Mesenchymal stem cell (in vitro differentiated cells and primary cell): Measurements from ENCODE around the gene HIVEP3.

Experiments used
- DNase-seq: peaks from one replicate; pipeline ENCODE4 v3.0.0-alpha.2; 2013
- H2AFZ ChIP-seq: one replicate; pipeline ENCODE4 v1.6.1; 2013; ENCODE audit warnings: low read depth, mild to moderate bottlenecking, control low read depth, inconsistent platforms, low read length, moderate library complexity
- H2AK5ac ChIP-seq: 2 replicates; pipeline ENCODE4 v1.6.1; 2013; ENCODE audit warnings: low read length, moderate library complexity, mild to moderate bottlenecking, inconsistent platforms; ENCODE audit not compliant: severe bottlenecking
- H2BK120ac ChIP-seq: one replicate; pipeline ENCODE4 v1.6.1; 2013; ENCODE audit warnings: low read depth, mild to moderate bottlenecking, inconsistent platforms, low read length, moderate library complexity
- H2BK12ac ChIP-seq, 2 experiments: one replicate each; pipeline ENCODE4 v1.6.1; 2013; ENCODE audit warnings: inconsistent platforms in 2 of 2, low read length in 2 of 2, mild to moderate bottlenecking in 2 of 2, moderate library complexity in 2 of 2, control low read depth in 1 of 2
- H2BK15ac ChIP-seq: one replicate; pipeline ENCODE4 v1.6.1; 2013; ENCODE audit warnings: mild to moderate bottlenecking, low read depth, inconsistent platforms; ENCODE audit not compliant: poor library complexity, severe bottlenecking
- H2BK5ac ChIP-seq: 2 replicates; pipeline ENCODE4 v1.6.1; 2013; ENCODE audit warnings: low read depth, mild to moderate bottlenecking, low read length, control low read depth, inconsistent platforms; ENCODE audit not compliant: poor library complexity, severe bottlenecking
- H3K14ac ChIP-seq, 2 experiments: one replicate each; pipeline ENCODE4 v1.6.1; 2013; ENCODE audit warnings: inconsistent platforms in 2 of 2, low read length in 2 of 2, control low read depth in 1 of 2, mild to moderate bottlenecking in 1 of 2, moderate library complexity in 1 of 2
- H3K18ac ChIP-seq, 2 experiments: one replicate each; pipeline ENCODE4 v1.6.1; 2013; ENCODE audit warnings: inconsistent platforms in 2 of 2, low read length in 2 of 2, control low read depth in 1 of 2, low read depth in 1 of 2, mild to moderate bottlenecking in 1 of 2
- H3K23ac ChIP-seq, 2 experiments: one replicate each; pipeline ENCODE4 v1.6.1; 2013; ENCODE audit warnings: inconsistent platforms in 2 of 2, low read length in 2 of 2, mild to moderate bottlenecking in 2 of 2, moderate library complexity in 2 of 2, control low read depth in 1 of 2
- H3K27ac ChIP-seq: 2 replicates; pipeline ENCODE4 v1.5.1; 2013; ENCODE audit warnings: mild to moderate bottlenecking, moderate library complexity, low read length, control low read depth, inconsistent platforms; ENCODE audit not compliant: poor library complexity, severe bottlenecking
- H3K27me3 ChIP-seq, 2 experiments: 2 replicates each; pipeline versions ENCODE4 v1.6.1 to v1.7.0; 2013; ENCODE audit warnings: low read length in 2 of 2, mild to moderate bottlenecking in 2 of 2, moderate library complexity in 2 of 2, control low read depth in 1 of 2, inconsistent platforms in 1 of 2; ENCODE audit not compliant: control insufficient read depth in 1 of 2, insufficient read depth in 1 of 2
- H3K36me3 ChIP-seq, 2 experiments: 2 replicates each; pipeline versions ENCODE4 v1.6.1 to v1.7.0; 2013; ENCODE audit warnings: low read length in 2 of 2, control low read depth in 1 of 2, inconsistent platforms in 1 of 2, low read depth in 1 of 2, mild to moderate bottlenecking in 1 of 2; ENCODE audit not compliant: insufficient read depth in 2 of 2, control insufficient read depth in 1 of 2
- H3K4ac ChIP-seq, 2 experiments: one replicate each; pipeline ENCODE4 v1.6.1; 2013; ENCODE audit warnings: inconsistent platforms in 2 of 2, low read length in 2 of 2, mild to moderate bottlenecking in 2 of 2, moderate library complexity in 2 of 2, control low read depth in 1 of 2, low read depth in 1 of 2
- H3K4me1 ChIP-seq: 2 replicates; pipeline ENCODE4 v1.6.1; 2013; ENCODE audit warnings: low read depth, low read length, control low read depth; ENCODE audit not compliant: control insufficient read depth, insufficient read depth
- H3K4me2 ChIP-seq: 2 replicates; pipeline ENCODE4 v1.6.1; 2013; ENCODE audit warnings: low read length, mild to moderate bottlenecking, inconsistent platforms; ENCODE audit not compliant: poor library complexity, severe bottlenecking
- H3K4me3 ChIP-seq, 2 experiments: 2 replicates each; pipeline versions ENCODE4 v1.5.1 to v1.7.0; 2013; ENCODE audit warnings: low read length in 2 of 2, mild to moderate bottlenecking in 2 of 2, control low read depth in 1 of 2, low read depth in 1 of 2; ENCODE audit not compliant: insufficient read depth in 1 of 2
- H3K79me1 ChIP-seq: replicated peaks from 2 replicates; pipeline ENCODE4 v1.6.1; 2013; ENCODE audit warnings: mild to moderate bottlenecking, control low read depth, low read length, inconsistent platforms; ENCODE audit not compliant: poor library complexity, severe bottlenecking
- H3K9ac ChIP-seq: 2 replicates; pipeline ENCODE4 v1.7.0; 2013; ENCODE audit warnings: mild to moderate bottlenecking, low read length, moderate library complexity
- H3K9me3 ChIP-seq: 2 replicates; pipeline ENCODE4 v1.7.0; 2013; ENCODE audit warnings: mild to moderate bottlenecking, low read length; ENCODE audit not compliant: control insufficient read depth
- H4K8ac ChIP-seq: one replicate; pipeline ENCODE4 v1.6.1; 2013; ENCODE audit warnings: inconsistent platforms, mild to moderate bottlenecking, low read length, moderate library complexity
- H4K91ac ChIP-seq: one replicate; pipeline ENCODE4 v1.6.1; 2013; ENCODE audit warnings: mild to moderate bottlenecking, low read length, inconsistent platforms
- WGBS: methylation state at CpG from one replicate; pipeline ENCODE4 v1.1.7; 2013; ENCODE audit warnings: mixed read lengths; 5-methylcytosine and 5-hydroxymethylcytosine counted together

HIVEP3 gene

GRCh38 chr1:41765152-41765551 is 153.6 kb downstream of the HIVEP3 start:
- 67% methylated on average over 3 of the region's 3 CpGs for WGBS
- H4K91ac ChIP-seq, result no peak overlapping the region
- H3K4me2 ChIP-seq, result no peak overlapping the region
- no peak overlapping the region for H2BK15ac ChIP-seq
- H3K4ac ChIP-seq, result no peak overlapping the region
- no peaks in the 10 kb centered on the region for H3K36me3 ChIP-seq
- peaks cover 13% of the 10 kb centered on the region for H3K79me1 ChIP-seq
- H3K9ac ChIP-seq, result no peak overlapping the region
- no peak for DNase-seq
- peaks cover 11% of the 10 kb centered on the region for H3K4me1 ChIP-seq
- H2AFZ ChIP-seq, result no peak overlapping the region
- no peak overlapping the region for H4K8ac ChIP-seq
- no peak overlapping the region for H2BK5ac ChIP-seq
- no peak overlapping the region for H2AK5ac ChIP-seq
- H2BK12ac ChIP-seq, result no peak overlapping the region
- H2BK120ac ChIP-seq, result no peak overlapping the region
- no peak overlapping the region for H3K23ac ChIP-seq
- H3K14ac ChIP-seq, result no peak overlapping the region
- no peak overlapping the region for H3K4me3 ChIP-seq
- peaks cover 0 to 23% of the 10 kb centered on the region in 2 experiments for H3K27me3 ChIP-seq
- no peak overlapping the region for H3K27ac ChIP-seq
- H3K18ac ChIP-seq, result no peak overlapping the region
- H3K9me3 ChIP-seq, result no peaks in the 10 kb centered on the region

GRCh38 chr1:41764656-41765055 is 154.1 kb downstream of the HIVEP3 start:
- Histone ChIP-seq H2BK5ac (no peak overlapping the region), H4K8ac (no peak overlapping the region), H3K23ac (no peak overlapping the region), H3K36me3 (no peaks in the 10 kb centered on the region), H3K9ac (no peak overlapping the region), H3K4ac (no peak overlapping the region), H3K79me1 (peaks cover 13% of the 10 kb centered on the region), H3K27ac (no peak overlapping the region), H3K4me1 (peaks cover 11% of the 10 kb centered on the region), H3K27me3 (peaks cover 0 to 23% of the 10 kb centered on the region in 2 experiments), H3K4me2 (no peak overlapping the region), H2BK12ac (no peak overlapping the region), H2BK120ac (no peak overlapping the region), H2AFZ (no peak overlapping the region), H3K14ac (no peak overlapping the region), H3K4me3 (no peak overlapping the region), H2BK15ac (no peak overlapping the region), H4K91ac (no peak overlapping the region), H2AK5ac (no peak overlapping the region), H3K18ac (no peak overlapping the region), H3K9me3 (no peaks in the 10 kb centered on the region)
- WGBS, result 70% methylated on average over 4 of the region's 4 CpGs
- DNase-seq, result no peak

- H4K91ac ChIP-seq, result no peak overlapping the region
- no peaks in the 10 kb centered on the region for H3K9me3 ChIP-seq
- no peaks in the 10 kb centered on the region for H3K36me3 ChIP-seq
- H3K27ac ChIP-seq, result no peak overlapping the region
- no peak overlapping the region for H3K4me2 ChIP-seq
- no peak overlapping the region for H3K23ac ChIP-seq
- H2BK15ac ChIP-seq, result no peak overlapping the region
- no peak overlapping the region for H3K18ac ChIP-seq
- peaks cover 0 to 20% of the 10 kb centered on the region in 2 experiments for H3K27me3 ChIP-seq
- no peak overlapping the region for H2BK12ac ChIP-seq
- peaks cover 13% of the 10 kb centered on the region for H3K79me1 ChIP-seq
- H4K8ac ChIP-seq, result no peak overlapping the region
- DNase-seq, result no peak
- 100% methylated on average over 1 of the region's 1 CpG for WGBS
- no peak overlapping the region for H2BK120ac ChIP-seq
- H2AK5ac ChIP-seq, result no peak overlapping the region
- peak overlapping the region in 1 of 2 experiments; percentile 11 for H3K14ac ChIP-seq
- no peak overlapping the region for H2AFZ ChIP-seq
- H3K9ac ChIP-seq, result no peak overlapping the region
- no peak overlapping the region for H3K4me3 ChIP-seq
- H2BK5ac ChIP-seq, result no peak overlapping the region
- peaks cover 6% of the 10 kb centered on the region for H3K4me1 ChIP-seq
- no peak overlapping the region for H3K4ac ChIP-seq
Measured at GRCh38 chr1:41762777-41763176, 155.9 kb downstream of the HIVEP3 start.

- Histone ChIP-seq H3K79me1 (peaks cover 13% of the 10 kb centered on the region), H2BK120ac (no peak overlapping the region), H3K4me2 (no peak overlapping the region), H2AFZ (no peak overlapping the region), H3K14ac (peak overlapping the region in 1 of 2 experiments; percentile 11), H2BK5ac (no peak overlapping the region), H3K9ac (no peak overlapping the region), H4K91ac (no peak overlapping the region), H3K23ac (no peak overlapping the region), H3K9me3 (no peaks in the 10 kb centered on the region), H3K4me1 (peaks cover 6% of the 10 kb centered on the region), H2BK12ac (no peak overlapping the region), H2AK5ac (no peak overlapping the region), H2BK15ac (no peak overlapping the region), H3K18ac (no peak overlapping the region), H3K27me3 (peaks cover 0 to 17% of the 10 kb centered on the region in 2 experiments), H3K27ac (no peak overlapping the region), H3K4ac (no peak overlapping the region), H3K4me3 (no peak overlapping the region), H4K8ac (no peak overlapping the region), H3K36me3 (no peaks in the 10 kb centered on the region)
- DNase-seq, result no peak
- 44% methylated on average over 4 of the region's 4 CpGs for WGBS
Measured at GRCh38 chr1:41762251-41762650, 156.5 kb downstream of the HIVEP3 start.
